Measurements from ENCODE around the gene OR6Y1. TPM values are rescaled to one million over a fixed set of nuclear protein-coding genes. Genes with fewer than 3 reads are reported as not detected.

Gene OR6Y1, protein sequence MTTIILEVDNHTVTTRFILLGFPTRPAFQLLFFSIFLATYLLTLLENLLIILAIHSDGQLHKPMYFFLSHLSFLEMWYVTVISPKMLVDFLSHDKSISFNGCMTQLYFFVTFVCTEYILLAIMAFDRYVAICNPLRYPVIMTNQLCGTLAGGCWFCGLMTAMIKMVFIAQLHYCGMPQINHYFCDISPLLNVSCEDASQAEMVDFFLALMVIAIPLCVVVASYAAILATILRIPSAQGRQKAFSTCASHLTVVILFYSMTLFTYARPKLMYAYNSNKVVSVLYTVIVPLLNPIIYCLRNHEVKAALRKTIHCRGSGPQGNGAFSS
- total RNA-seq, result not detected in 2 replicates

DNA sequence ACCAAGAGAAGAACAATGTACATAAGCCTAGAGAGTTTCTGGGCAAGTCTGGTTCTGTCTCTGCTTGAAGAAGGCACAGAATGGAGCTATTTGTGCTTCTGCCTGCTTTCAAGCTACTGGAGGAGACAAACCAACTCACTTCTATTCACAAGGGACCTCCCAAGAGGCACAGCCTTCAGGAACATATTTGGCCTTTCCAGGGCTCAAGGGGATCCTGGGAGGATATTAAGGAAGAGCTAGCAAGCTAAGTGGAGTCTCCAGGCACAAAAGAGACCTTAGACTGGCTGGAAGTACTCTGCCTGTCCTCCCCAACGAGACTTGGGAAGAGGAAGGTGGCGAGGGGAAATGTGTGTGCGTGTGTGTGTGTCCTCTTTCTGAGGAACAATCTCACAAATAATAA is at the start of gene OR6Y1:
Gene OR6Y1, minus strand, starts transcription at position 54 of the 400 bp plus-strand sequence. CDS start 6,300 bp downstream, outside the sequence.
- intact Hi-C loops (cut with micrococcal nuclease), result no loop called here

DNA sequence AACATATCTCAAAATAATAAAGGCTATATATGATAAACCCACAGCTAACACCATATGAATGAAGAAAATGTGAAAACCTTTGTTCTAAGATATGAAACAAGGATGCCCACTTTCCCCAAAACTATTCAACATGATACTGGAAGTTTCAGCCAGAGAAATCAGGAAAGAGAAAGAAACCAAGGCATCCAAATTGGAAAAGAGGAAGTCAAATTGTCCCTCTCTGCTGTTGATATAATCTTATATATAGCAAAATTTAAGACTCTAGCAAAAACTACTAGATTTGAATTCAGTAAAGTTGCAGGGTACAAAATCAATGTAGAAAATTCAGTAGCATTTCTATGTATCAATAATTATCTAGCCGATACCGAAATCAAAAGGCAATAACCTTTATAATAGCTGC is 46.5 kb upstream of the OR6Y1 start:
- intact Hi-C loops (cut with micrococcal nuclease), result no loop called here

DNA sequence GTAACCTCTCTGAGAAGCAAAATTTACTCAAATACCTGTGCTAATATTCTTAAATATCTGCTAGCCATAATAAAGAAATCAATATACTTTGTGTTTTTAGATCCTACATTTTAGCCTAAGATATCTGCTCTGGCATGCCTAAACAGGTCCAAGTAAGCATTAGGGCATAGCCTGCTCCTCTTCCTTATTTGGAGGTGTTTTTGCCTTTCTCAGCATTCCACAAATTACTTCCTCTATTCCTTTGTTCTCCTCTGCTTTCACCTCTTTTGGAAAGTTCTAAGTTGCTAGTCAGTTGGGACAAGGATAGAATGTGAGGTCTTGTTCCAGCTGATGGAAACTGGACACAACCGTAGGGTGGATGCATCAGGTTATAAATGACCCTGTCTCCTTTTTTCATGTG is 32.7 kb upstream of the OR6Y1 start:
- intact Hi-C loops (cut with micrococcal nuclease), result no loop called here

DNA sequence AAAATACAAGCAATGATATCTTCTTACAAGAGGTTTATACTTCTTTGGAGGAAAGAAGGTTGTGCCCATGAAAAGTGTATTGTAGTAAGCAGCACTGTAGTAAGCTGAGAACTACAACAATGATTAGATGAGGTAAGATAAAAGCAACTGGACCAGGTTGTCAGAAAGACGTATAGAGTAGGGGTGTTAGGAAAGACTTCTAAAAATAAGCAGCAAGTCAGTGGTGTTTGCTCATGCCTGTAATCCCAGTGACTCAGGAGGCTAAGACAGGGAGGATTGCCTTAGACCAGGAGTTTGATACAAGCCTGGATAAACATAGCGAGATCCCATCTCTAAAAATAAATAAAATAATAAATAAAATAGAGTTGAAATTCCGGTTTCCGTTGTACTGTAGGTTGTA is 29.8 kb upstream of the OR6Y1 start:
- intact Hi-C loops (cut with micrococcal nuclease), result no loop called here

DNA sequence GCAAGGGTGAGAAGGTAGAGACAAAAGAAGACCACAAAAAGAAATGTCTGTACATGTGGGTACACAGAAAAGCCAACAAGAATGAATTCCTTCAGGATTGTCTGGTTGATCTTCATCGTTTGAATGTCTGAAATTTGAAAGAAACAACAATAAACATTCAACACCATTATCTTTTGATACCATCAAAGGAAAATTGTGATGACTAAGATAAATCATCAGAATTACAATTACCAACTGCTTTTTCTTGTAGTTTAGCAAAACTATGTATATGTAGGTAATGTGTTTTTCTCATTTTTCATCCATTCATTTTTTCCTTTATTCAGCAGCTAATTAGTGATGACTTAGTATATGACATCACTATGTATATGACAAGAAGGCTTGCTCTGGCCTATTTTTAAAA is 25.5 kb upstream of the OR6Y1 start, which contains the start of gene OR10X1:
Gene OR10X1, minus strand, starts transcription at position 167 of the 400 bp plus-strand sequence. Its CDS starts 0 bp downstream, at position 167.
- intact Hi-C loops (cut with micrococcal nuclease), result no loop called here

DNA sequence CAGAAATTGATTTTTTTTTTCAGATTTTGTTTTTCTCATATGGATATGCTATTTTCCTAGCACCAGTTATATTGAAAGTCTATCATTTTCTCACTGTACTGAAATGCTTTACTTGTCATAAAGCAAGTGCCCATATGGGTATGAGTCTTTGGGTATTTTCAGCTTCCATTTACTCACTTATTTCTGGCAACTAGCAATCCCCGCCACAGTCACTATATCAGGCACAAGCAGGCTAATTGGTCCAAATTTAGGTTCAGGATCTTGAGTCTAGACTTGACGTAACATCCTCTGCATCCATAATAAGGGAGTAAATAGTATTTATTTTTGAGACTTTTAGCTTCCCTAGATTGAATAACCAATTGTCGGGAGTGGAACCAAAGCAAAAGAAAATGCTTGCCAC is 23.4 kb upstream of the OR6Y1 start:
- intact Hi-C loops (cut with micrococcal nuclease), result no loop called here

DNA sequence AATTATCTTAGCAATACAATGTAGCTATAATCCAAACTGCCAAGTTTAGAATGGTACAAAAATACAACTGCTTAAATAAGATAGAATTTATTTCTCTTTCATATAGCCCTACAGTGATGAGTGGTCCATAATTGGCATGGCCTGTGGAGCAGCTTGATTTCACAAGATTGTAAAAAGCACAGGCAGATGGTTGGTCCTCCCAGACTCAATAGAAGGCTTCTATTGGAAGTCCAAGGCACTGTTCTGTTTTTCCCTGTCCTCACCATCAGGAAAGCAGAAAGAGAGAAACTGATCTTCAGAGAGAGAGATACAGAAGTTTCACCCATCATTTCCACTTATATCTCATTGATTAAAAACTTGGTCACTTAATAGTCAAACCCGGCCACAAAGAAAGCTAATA is 18.0 kb upstream of the OR6Y1 start:
- intact Hi-C loops (cut with micrococcal nuclease), result no loop called here

DNA sequence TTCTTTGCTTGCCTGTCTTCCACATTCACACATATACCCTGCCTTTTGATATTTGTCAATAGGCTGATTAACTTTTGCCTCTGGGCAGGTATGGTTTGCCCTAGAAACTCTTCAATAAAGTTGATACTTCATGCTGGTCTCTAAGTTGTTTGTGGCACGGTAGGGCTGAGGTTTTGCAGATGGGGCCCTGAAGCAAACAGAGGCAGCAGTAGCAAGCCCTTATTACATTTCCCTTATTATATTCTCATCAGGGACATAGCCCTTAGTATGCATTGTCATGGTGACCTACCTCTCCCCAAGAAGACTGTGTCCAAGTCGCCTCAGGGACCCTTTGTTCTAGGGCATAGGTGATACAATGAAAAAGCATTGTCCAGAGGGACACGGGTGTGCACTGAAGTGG is 16.3 kb upstream of the OR6Y1 start, which contains the start of gene OR6P1:
Gene OR6P1, minus strand, starts transcription at position 101 of the 400 bp plus-strand sequence. CDS start 6,976 bp downstream, outside the sequence.
- intact Hi-C loops (cut with micrococcal nuclease), result no loop called here

DNA sequence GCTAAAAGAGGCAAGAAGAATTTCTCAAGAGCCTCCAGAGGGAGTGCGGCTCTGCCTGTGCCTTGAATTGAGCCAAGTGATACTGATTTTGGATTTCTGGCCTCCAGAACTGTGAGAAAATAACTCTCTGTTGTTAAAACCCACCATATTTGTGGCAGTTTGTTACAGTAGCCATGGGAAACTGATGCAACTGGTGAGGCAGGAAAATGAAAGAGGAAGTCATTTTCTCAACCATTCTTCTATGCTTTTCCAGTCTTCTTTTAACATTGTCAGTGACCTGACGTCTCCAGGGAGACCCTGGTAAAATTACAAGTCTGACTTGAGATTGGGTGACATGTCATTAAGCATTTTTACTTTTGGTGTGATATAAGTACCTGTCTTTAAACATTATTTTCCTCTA is 10.4 kb upstream of the OR6Y1 start:
- intact Hi-C loops (cut with micrococcal nuclease), result no loop called here

DNA sequence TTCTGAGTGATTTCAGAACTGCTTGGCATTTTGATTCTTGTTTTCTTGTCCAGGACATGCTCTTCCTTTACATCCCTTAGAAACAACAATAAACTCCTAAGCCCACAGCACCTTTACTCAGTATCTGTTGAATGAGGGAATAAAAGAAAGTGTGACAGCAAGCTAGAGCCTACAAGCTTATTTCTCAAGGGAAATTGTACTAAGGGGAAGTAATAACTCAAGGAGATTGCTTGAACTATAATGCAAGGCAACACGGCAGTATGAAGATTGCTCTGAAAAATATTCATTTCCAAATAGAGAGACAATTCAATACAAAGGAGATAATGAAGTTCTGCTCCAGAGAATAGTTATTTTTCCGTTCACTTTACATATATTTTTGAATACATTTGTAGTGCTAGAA is 9.6 kb upstream of the OR6Y1 start:
- intact Hi-C loops (cut with micrococcal nuclease), result no loop called here

DNA sequence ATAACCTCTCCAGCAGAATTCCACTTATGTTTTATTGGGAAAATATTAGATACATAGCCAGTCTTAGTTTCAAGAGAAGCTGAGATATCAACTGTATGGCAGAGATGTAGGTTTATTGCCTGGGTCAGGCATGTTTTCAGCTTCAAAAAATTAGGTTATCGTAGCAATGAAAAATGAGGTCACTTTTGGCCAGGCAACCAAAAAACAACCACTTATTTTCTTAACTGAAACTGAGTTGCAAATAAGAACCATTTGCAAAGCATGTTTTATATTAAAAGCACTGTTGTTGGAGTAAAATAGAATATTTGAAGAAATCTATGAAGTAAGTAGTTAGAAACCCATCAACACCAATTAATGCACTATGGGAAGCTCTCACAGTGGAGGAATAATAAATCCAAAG is 5.5 kb upstream of the OR6Y1 start:
- intact Hi-C loops (cut with micrococcal nuclease), result no loop called here

DNA sequence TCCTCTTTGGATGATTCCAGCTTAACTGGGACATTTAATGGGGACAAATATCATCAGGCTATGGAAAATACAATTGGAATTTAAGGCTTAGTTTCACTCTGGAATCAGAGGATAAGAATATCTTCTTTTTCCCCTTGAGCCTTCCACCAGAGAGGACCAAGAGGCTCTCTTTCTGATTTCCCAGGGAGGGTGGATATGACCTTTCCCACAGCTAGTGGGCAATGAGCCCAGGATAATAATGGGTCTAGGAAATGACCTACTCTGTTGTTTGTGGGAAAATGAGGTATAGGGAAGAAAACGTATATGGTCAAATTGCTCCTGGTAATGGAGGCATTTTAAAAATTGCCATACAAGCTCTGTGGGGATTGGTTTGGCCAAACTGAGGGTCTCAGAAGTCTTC is 1.9 kb downstream of the OR6Y1 start:
- intact Hi-C loops (cut with micrococcal nuclease), result no loop called here

DNA sequence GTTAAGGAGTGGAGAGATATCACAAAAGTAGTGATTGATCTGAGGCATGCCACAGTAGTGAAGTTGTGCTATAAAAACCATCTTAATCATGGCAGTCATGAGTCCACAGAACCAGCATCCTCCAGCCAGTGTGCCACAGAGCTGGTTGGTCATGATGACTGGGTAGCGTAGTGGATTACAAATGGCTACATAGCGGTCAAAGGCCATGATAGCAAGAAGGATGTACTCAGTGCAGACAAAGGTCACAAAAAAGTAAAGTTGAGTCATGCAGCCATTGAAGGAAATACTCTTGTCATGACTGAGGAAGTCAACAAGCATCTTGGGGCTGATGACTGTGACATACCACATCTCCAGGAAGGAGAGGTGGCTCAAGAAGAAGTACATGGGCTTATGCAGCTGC is 6.7 kb downstream of the OR6Y1 start:
- intact Hi-C loops (cut with micrococcal nuclease), result no loop called here

DNA sequence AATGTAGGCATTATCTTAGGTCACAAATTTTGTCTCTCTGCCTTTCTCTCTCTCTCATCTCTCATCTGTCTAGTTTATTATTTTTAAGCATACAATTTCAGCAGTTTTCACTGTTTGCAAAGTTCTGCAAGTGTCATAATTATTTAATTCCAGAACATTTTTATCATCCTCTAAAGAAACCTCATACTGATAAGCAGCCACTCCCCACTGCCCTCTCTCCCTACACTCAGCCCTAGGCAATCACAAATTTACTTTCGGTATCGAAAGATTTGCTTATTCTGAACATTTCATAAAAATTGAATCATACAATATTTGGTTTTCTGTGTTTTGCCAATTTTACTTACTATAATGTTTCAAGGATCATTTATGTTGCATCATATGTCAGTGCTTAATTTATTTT is 16.6 kb downstream of the OR6Y1 start:
- intact Hi-C loops (cut with micrococcal nuclease), result no loop called here

DNA sequence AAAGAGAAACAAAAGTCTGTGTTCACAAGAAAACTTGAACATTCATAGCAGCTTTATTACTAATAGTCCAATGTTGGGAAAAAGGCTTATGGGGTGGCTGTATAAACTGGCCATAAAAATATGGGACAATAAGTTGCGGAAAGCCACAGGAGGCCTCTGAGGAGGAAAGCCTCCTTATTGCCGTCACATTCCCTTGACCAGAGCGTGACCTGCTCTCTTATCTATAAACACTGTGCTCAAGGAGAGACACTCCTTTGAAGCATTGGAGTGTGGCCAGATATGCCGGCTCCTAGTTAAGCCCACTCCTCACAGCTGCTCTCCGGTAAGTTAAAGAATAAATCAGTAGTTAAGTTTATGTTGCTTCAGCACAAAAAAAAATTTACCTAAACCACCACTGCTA is 19.7 kb downstream of the OR6Y1 start:
- intact Hi-C loops (cut with micrococcal nuclease), result no loop called here

DNA sequence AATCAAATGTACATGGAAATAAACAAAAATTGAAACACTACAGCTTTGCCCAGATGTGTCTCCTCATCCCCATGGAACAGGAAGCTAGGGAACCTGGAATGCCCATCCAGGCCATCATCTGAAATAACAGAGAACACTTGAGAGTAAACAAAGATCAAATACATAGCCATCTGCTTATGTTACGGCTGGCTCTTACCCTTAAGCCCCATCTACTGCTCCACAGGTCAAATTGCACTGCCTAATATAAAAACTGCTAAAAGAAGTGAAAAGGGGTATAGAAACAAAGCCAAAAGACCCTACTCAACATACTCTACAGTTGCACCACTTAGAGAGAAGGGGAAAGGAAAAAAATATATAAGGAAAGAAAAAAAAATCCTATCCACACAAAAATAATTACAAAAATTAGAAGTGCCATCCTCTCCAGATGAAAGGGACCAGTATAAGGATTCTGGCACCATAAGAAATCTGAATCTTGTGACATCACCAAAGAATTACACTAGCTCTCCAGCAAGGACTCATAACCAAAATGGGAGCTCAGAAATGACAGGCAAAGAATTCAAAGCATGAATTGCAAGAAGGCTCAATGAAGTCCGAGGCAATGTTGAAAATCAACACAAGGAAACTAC is 26.9 kb downstream of the OR6Y1 start:
- intact Hi-C loops (cut with micrococcal nuclease), result no loop called here

DNA sequence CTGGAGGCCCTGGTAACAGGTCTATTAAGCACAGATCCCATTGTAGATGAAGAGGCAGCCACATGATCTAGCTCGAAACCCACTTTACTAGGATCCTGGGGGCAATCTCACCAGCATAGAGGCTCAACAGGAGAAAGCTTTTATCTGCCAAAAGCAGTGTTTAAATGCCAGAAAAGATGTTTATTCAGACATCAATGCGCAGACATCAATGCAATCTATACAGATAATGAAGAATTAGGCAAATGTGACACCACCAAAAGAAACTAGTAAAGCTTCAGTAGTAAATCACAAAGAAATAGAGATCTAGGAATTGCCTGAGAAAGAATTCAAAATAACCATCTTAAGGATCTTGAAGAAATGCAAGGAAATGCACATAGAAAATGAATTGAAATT is 32.5 kb downstream of the OR6Y1 start:
- intact Hi-C loops (cut with micrococcal nuclease), result no loop called here

DNA sequence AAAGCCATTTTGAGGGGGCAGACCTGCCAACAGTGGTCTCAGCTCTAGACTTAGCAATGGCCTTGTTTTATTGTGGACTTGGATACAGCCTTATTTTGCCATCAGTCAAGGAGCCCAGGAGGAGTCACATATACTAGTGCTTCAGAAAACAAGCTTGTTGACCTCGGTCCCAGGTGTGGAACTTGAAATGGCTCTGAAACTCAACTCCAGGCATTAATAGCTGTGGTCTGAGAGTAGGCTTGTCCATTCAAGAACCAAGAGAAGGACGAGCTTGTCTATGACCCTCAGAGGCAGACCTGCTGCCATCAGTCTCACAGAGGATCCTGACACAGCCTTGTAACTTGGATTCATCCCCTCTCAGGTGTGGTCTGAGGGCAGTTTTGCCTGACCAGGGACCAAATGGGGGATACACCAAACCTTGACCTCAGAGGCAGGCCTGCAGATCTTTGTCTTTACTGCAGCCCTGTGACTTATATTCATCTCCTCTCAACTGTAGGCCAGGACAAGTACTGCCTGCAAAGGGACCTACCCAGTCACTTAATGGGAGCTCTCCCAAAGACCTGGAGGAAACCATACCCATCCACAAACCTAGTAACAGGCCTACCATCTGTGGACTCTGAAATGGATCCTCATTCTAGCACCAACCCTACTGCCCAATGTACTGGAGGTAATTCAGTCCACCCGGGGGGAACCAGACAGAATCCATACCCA is 33.1 kb downstream of the OR6Y1 start:
- intact Hi-C loops (cut with micrococcal nuclease), result no loop called here

DNA sequence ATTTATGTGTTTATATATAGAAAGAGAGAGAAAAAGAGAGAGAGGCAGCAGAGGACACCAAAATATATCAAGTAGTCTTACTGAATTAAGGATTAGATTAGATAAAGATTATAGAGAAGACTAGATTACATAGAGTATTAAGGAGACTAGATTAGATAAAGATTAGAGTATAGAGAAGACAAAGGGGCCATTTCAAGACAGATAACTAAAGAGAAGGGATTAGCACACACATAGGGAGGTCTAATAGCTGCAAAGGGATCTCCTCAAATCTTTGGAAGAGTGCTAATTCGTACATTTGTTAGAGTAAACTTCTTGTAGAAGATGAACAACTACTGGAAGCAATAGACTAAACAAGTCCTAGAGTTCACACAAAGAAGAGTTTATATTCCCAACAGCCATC is 34.2 kb downstream of the OR6Y1 start:
- intact Hi-C loops (cut with micrococcal nuclease), result no loop called here

DNA sequence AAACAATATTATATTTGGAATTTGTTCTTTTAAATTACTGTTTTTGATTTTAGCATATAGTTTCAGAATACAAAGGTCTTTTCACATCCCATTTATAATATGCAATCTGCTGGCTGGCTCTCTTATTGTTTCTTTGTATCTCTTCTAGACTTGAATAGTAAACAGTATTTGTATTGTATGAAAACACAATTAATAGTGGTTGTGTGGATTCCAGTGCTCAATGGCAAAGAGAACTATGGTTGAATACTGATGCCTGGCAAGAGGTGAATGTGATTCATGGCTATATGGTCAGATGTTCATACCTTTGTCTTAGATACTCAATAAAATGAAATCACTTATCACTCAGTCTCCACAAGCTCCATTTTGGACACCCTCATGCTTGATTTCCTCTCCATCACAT is 37.2 kb downstream of the OR6Y1 start:
- intact Hi-C loops (cut with micrococcal nuclease), result no loop called here

DNA sequence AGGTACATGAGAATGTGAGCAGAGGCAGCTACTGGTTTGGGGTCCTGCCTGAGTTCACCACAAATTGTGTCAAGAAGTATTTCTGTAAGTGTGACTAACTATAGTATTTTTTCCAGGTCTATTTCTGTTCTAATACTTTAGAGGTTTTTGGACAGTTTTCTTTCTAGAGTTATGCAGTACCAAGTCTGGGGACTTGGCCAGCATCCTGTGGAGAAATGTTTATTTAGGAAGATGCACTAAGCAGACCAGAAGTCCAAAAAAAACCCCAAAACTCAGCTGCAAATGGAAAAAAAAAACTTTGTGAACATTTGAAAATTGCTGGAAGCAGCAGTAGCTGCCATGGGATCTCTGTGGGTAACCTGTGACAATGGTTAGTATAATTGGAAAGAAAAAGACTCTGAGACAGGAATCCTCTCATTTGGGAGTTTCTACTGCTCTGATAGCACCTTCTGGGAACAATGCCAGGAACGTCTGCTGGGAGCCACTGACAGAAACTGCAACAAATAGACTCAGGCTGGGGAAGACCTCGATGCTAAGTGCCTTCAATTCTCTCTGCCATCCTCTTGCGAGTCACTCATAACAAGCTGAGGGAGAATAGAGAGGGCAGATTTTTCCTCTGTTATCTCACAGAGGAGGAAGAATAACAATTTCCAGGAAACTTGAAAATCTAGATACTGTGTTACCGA is 44.6 kb downstream of the OR6Y1 start:
- intact Hi-C loops (cut with micrococcal nuclease), result loop anchor here (5.0 kb wide), 2 partner anchors 307 to 558 kb away; no protein-coding TSS in a partner anchor

DNA sequence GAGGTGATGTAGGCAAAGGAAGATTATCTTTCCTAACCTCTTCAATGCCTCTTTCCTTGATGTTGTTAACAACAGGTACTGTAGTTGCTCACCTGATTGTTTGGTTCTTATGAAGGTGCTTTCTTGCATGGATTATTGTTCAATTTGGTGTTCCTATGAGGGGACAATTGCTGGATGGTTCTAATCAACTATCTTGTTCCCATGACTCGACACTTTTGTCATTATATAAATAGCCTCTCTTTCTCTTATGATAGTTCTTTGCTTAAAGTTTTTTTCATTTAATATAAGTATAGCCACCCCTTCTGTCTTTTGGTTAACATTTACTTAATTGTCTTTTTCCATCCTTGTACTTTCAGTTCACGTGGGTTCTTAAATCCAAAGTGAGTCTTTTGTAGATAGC is 46.7 kb downstream of the OR6Y1 start:
- intact Hi-C loops (cut with micrococcal nuclease), result loop anchor here (5.0 kb wide), 2 partner anchors 305 to 560 kb away; no protein-coding TSS in a partner anchor
